Measurements from ENCODE around the gene CLEC20A.

DNA sequence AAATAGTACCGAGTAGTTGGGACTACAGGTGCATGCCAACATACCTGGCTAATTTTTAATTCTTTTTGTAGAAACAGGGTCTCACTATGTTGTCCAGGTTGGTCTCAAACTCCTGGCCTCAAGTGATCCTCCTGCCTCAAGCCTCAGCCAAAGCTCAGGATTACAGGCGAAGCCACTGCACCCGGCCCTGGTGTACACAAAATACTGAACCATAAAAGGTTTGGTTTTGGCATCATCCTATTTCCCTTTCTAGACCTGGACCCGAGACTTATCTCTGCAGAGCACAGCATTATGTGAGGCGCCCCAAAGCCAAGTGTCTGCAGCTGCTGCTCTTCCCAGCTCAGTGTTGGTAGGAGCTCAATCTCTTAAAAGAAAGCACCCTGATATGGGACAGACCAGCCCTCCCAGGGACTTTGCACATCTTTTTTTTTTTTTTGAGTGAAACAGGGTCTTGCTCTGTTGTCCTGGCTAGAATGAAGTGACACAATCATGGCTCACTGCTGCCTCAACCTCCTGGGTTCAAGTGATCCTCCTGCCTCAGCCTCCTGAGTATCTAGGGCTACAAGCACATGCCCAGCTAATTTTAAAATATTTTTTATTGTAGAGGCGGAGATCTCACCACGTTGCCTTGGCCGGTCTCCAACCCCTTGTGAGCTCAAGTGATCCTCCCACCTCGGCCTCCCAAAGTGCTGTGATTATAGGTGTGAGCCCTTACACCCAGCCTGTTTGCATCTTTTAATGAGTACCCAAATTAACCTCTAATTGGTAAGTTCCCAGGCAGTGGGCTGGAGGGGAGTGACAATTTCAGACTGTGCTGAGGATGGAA is 36.6 kb upstream of the CLEC20A start:
- no peak for TF ChIP-seq POLR2A (IDR thresholded peaks at IDR 0.05)
- TF ChIP-seq, protein P1, sequence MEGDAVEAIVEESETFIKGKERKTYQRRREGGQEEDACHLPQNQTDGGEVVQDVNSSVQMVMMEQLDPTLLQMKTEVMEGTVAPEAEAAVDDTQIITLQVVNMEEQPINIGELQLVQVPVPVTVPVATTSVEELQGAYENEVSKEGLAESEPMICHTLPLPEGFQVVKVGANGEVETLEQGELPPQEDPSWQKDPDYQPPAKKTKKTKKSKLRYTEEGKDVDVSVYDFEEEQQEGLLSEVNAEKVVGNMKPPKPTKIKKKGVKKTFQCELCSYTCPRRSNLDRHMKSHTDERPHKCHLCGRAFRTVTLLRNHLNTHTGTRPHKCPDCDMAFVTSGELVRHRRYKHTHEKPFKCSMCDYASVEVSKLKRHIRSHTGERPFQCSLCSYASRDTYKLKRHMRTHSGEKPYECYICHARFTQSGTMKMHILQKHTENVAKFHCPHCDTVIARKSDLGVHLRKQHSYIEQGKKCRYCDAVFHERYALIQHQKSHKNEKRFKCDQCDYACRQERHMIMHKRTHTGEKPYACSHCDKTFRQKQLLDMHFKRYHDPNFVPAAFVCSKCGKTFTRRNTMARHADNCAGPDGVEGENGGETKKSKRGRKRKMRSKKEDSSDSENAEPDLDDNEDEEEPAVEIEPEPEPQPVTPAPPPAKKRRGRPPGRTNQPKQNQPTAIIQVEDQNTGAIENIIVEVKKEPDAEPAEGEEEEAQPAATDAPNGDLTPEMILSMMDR (IDR thresholded peaks at IDR 0.05), result no peak

Data from uterus (tissue), 2 donors.